HG02798 (cell line): ENCODE data around the gene LCORL.
"Not testable (repeated sequence)": the region's sequence is repeated elsewhere in the genome, so short reads cannot be mapped to it uniquely, and the experiment has no call there.

Experiments used
- ATAC-seq: cut with Tn5 transposase; IDR thresholded peaks from one replicate; pipeline ENCODE4 v1.9.1; 2021; ENCODE audit warnings: mild to moderate bottlenecking; ENCODE audit not compliant: unreplicated experiment, poor library complexity

The LCORL gene

DNA sequence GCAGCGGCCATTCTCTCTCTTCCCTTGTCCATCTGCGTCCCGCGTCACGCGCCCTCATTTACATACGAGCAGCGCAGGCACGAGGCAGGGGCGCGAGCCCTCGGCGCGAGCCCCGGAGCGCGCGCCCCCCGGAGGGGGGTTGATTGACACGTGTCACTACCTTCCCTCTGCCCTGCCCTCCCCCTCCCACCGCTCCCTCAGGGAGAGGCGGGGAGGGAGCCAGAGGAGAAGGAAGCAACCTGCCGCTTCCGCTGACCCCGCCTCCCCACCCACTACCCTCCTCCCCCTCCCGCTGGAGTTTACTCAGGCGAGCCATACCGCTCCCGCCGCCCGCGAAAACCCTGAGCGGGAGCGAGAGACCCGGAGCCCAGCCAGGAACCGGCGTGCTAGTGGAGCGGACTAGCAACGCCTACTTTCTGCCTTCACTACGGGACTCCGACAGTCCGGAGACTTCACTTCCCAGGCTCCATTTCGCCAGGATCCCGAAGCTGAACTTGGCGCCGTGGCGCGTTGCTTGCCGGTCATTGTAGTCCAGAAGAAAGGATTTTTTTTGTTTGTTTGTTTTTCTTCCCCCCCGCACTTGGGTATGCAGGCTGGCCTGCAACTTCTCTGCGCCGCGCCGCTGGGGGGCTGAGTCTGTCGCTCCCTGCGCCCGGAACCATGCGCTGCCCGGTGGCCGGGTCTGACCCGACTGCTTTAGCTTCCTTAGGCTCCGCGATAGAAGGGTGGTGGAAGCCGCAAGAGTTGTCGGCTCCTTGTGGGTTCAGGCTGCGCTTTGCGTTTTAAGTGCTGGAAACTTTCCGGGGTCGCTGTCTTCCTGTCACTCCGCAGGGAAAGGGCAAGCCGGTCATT, at the start of gene LCORL:
Gene LCORL, minus strand, starts transcription at position 36 of the 852 bp plus-strand sequence. Its CDS starts 4 bp downstream, at position 32.
- ATAC-seq, result peak; percentile 78

DNA sequence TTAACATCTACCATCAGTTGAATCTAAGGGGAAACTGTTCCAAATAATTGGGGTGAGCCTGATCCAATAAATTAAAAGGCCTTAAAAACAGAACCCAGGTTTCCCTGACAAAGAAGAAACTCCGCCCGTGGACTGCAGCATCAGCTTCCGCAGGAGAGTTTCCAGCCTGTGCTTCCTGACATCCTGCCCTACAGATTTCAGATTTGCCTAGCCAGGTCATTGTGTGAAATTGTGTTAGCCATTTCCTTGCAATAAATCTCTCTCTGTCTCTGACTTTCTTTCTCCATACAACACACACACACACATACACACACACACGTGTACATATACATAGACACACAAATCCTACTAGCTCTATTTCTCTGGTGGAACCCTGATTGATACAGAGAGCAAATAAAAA, 48.3 kb upstream of the LCORL start:
- no peak for ATAC-seq

DNA sequence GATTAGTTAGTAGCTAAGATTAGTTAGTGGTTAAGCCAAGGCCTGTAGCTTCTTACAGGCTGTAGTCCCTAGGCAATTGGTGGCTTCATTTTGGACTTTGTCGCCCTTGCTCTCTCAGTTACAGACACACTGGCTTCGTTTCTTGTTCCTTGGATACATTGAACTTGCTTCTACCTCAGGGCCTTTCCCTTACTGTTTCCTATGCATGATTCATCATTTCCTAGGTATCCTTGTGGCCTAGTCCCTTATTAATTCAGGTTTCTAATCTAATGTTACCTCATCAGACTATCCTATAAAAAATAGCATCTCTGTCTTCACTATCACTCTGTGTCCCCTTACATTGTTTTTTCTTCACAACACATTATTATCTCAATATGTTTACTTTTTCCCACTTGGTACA, 45.5 kb upstream of the LCORL start:
- no peak for ATAC-seq

DNA sequence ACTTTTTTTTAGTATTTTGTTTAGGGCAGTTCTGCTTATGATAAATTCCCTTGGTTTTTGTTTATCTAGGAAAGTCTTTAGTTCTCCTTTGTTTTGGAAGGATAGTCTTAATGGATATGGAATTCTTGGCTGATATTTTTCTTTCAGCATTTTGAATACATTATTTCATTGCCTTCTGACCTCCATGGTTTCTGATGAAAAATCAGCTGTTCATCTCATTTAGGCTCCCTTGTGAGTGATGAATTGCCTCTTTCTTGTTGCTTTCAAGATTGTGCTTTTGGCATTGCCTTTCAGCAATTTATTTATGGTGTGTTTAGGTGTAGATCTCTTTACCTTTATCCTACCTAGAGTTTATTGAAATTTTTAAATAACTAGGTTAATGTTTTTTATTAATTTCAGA, 41.5 kb upstream of the LCORL start:
- no peak for ATAC-seq

DNA sequence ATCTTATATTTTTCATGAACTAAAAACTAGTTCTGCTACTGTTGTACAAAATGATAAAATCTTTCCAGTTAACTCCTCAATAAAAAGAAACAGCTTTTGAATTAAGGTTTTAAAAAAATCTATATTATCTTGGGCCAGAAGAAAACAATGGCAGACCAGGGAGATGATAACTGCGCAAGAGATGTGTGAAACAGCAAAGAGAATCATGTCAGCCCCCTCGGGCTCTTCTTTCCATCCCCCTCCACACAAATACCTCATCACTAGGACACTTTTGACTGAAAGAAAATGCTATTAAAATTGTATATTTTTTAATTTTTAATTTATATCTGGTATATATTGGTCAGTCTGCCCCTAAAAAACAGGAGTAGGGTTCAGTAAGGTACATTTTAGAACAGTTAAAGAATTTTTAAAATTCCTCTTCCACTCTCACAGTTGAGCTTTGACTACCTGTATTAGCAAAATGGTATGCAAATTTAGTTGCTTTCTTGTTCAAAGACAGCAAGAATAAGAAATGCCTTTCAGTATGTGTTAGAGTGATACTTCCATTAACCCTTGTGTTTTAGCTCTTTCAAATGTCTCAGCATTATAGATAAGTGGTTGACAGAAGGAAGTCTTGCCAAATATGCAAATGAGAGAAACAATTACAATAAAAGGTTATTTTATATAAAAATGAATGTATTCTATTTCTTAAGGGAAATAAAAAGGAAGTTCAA, 36.4 kb upstream of the LCORL start:
- peak; percentile 81 for ATAC-seq

DNA sequence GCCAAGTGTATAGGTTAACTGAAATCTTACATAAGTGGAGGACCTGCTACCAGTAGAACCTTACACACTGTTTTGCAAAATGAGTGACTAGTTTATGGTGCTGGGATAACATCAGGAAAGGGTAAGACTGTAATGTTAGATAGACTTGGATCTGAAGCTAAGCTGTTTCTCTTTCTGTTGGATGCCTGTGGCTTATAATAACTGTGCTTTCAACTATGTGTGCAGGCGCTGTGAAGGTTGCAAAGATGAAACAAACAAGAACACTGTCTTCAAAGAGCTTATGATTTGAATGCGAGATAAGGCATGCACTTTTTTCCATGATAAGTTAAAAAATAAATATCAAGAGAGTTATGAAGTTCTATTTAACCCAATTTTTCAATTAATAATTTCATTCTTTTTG, 34.5 kb upstream of the LCORL start:
- no peak for ATAC-seq

DNA sequence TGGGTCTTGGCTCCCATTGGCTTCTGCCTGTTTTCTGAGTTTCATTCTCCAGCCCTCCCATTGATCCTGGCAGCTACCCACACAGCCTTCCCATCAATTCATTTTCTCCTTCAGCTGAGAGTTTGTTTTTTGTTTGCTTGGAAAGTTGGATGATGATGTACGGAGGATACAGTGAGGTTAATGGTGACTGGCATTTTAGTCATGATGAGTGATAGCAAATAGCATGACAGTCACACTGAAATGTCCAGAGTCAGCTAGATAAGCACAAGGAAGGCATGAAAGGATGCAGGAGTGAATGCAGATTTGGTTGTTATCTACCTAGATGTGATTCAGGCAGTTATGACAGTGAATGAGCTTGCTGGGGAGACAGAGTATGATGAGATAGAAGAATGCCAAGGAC, 30.6 kb upstream of the LCORL start:
- no peak for ATAC-seq

DNA sequence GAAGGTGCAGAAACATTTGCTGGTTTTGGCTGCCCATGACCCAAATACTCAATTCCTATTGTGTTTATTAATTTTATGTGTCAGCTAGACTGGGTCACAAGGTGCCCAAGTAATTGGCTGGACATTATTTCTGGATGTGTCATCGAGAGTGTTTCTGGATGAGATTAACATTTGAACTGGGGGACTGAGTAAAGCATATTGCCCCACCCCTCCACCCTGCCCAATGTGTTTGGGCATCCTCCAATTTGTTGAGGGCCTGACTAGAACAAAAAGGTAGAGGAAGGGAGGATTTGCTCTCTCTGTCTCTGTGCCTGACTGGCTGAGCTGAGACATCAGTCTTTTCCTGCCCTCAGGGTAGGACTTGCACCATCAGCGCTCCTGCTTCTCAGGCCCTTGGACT, 29.7 kb upstream of the LCORL start:
- ATAC-seq, result no peak

DNA sequence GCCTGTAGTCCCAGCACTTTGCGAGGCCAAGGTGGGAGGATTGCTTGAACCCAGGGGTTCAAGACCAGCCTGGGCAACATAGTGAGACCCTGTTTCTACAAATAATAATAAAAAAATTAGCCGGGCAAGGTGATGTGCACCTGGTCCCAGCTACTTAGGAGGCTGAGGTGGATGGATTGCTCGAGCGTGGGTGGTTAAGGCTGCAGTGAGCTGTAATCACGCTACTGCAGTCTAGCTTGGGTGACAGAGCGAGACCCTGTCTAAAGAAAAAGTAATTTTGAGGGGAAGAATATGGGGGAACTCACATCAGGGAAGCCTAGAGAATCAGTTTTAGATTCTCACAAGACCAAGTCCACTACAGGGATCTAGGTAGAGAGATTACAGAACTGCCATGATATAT, 28.9 kb upstream of the LCORL start:
- no peak for ATAC-seq

DNA sequence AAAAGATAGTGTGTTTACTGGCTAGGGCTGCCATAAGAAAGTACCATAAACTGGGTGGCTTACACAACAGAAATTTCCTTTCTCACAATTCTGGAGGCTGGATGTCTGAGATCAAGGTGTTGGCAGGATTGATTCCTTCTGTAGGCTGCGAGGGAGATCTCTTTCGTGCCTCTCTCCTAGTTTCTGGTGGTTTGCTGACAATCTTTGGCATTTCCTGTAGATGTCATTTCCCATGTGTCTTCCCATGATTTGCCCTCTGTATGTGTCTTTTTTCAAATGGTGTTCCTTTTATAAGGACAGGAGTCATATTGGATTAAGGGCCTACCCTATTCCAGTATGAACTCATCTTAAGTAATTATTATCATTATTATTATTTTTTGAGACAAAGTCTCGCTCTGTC, 27.9 kb upstream of the LCORL start:
- no peak for ATAC-seq

DNA sequence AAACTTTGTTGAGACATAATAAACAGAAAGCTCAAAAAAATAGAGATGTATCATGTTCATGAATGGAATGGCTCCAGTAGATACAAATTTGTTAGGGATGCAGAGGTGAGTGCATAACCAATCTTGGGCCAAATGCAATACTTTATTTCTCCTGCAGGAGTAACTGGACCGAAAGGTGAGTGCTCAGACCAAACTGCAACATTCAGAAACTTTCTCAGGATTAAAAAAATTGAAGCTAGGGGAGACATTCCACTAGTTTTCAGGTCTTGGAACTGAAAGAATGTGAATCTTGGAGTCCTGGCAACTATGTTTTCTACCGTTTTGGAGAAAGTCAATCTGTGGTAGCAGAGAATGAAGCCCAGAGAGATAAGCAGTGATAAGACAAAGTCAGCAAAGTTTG, 21.2 kb upstream of the LCORL start:
- peak; percentile 47 for ATAC-seq

DNA sequence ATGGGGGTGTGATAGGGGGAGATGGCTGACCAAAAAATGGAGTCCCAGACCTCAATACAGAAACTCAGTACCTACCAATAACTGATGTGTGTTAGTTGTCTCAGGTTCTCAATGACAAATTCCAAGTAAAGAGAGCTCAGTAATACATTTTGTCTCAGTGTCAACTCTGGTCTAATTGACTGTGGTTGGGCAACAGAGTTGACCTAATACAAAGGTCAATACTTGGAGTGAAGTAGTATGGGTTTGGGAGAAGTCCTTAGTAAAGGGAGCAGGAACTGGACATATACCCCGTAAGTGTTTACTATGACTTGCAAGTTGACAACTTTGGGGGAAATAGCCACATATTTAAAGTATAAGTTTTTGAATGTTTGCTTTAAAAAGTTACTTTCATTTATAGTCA, 20.5 kb upstream of the LCORL start:
- ATAC-seq, result no peak

DNA sequence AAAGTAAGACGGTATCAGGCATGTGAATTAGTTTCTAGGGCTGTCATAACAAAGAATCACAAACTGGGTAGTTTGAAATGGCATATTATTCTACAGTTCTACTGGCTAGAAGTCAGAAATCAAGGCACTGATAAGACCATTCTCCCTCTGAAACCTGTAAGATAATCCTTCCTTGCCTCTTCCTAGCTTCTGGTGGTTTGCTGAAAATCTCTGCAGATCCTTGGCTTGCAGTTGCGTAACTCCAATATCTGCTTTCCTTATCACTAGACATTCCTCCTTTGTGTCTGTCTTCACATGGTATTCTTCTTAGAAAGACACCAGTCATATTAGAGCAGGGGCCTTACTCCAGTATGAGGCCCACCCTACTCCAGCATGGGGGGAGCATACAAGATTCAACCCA, 19.6 kb upstream of the LCORL start:
- no peak for ATAC-seq

DNA sequence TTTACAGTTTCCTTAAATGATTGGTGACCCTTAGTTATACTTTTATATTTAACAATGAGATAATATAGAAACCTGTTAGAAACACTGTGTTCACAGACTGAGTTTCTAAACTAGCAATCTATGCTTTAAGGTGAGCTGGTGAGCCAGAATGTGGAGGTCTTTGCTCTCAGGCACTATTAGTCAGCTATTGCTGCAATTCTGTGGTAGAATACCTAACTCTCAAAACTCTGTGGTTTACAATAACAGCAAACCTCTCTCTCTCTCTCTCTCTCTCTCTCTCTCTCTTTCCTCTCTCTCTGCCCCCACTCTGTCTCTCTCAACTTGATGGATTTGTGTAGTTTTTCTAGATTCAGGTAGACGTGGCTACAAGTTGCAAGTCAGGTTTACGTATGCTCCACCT, 17.6 kb upstream of the LCORL start:
- ATAC-seq, result peak; percentile 44

DNA sequence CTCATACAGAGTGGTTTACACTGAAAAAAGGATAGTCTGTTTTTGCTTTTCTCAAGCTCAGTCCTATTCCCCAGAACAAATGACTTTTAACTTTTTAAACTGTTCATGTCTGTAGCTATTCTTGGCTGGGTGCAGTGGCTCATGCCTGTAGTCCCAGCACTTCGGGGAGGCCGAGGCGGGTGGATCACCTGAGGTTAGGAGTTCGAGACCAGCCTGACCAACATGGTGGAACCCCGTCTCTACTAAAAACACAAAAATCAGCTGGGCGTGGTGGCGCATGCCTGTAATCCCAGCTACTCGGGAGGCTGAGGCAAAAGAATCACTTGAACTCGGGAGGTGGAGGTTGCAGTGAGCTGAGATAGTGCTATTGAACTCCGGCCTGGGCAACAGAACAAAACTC, 14.8 kb upstream of the LCORL start:
- ATAC-seq, result not testable (repeated sequence)

DNA sequence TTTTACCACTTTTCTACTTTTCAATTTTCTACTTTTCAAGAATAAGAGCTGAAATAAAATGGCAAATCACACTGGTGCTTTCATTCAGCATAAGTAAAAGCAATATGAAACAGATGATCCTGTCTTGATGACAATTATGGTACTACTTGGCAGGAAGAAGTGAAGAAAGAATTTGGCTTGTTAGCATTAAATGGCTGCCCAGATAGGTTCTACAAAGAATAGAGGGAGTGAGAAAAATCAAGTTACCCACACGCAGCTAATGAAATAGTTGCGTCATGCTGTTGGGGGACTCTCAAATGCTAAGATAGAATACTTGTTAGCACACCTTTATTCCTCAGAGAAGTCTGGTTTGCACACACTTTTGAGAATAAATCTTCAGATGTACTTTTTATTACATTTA, 12.5 kb upstream of the LCORL start:
- ATAC-seq, result no peak

DNA sequence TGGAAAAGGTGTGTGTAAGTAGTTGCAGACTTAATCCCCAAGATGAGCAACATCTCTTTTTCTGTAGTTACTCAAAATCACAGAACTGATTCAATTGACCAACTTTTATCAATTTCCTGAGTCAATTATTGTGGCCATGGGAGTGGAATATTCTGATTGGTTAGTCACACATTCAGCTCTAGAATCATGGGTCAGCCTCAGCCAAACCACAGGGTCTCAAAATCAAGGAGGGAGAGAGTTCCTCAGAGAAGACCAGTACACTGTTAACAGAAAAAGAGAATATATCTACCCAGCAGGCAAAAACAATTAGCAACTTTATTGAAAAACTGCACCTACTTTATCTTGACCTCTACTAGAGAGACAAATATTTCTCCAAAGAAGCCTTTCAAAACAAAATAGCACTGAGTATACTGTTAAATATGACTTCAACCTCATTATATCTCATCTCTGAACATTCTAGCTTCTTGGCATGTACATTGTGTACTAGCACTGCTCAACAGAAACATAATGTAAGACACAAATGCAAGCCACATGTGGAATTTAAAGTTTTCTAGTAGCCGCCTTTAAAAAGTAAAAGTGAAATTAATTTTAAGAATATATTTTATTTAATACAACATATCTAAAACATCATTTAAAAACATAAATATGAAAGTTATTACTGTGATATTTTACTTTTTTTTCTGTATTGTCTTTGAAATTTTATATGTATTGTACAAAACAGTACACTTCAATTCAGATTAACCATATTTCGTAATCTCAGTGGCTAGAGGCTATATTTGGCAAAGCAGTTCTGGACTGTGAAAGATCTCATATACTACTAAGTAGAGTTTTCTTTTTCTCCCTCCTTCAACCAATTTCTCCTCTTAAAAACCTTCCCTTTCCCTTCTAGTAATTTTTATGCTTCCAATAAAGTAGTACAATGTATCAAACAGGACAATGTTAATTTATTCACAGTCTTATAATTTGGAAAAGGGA, 11.8 kb upstream of the LCORL start:
- no peak for ATAC-seq

DNA sequence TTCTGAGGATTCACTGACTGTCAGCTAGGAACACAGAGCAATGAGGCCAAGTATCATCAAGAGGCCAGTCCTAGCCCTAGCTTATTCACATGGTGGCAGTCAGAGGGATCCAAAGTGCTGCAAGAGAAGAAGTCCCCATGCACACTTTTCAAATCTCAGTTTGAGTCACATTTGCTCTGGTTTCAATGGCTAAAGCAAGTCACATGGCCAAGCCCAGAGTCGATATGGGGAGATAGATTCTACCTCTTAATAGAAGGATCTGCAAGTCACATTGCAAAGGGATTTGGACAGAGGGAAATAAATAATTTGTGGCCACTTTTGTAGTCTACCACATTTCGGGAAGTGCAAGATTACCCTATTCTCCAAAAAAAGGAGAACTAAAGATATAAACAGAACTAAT, 3.7 kb upstream of the LCORL start:
- ATAC-seq, result no peak

DNA sequence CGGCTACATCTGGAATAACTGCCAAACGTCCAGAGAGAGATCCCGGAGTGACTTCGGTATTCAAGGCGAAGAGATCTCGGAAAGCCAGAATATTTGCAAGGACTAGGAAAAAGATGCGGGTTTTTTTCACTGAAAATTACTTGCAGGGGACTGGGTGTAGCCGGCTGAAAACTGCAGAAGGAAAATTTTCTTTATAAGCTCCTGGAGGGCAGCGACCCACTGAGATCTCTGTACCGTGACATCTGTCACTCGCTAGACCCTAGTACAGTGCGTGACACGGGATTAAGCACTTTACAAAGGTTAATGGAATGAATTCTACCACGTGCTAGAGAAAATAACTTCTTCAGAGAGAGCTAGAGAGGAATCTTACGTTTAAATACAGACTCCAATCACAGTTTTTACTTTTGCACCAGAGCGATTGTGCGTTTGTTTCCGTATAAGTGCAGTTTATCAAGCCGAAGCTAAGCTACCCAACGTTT, 1.1 kb upstream of the LCORL start:
- ATAC-seq, result no peak

DNA sequence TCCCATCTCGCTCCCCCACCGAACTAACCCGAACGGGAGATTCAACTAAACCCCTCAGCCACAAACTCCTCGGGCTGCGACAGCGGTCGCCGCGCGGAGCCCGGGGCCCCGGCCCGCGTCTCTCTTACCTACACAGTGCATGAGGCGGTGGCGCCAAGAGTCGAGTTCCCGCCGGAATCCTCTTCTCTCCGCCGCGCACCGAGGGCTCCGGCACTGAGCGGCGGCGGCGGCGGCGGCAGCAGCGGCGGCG, 160 bp downstream of the LCORL start:
- peak; percentile 14 for ATAC-seq
